Endothelial cell of umbilical vein (primary cell): ENCODE measurements around the gene PARP1. TPM values are rescaled to one million over a fixed set of nuclear protein-coding genes. Genes with fewer than 3 reads are reported as not detected.

Source experiments
- BruUV-seq: library from RNA; stranded (reverse); fragments of 400-500 nt; replicated peaks from 2 replicates; lab custom pipeline; 2021; lab: Mats Ljungman, UMichigan
- CTCF ChIA-PET: fragments of 300-600, 350-600 bp; sonication (Branson Sonifier 250); formaldehyde crosslinking; loops from one replicate; lab custom pipeline; 2021; ENCODE audit warnings: antibody characterized with exemption, inconsistent platforms; lab: Charles Lee
- POLR2A ChIA-PET: fragments of 300-600, 350-600 bp; sonication (Branson Sonifier 250); formaldehyde crosslinking; loops from one replicate; lab custom pipeline; 2021; ENCODE audit warnings: antibody characterized with exemption, inconsistent platforms; lab: Charles Lee
- DNase-seq: peaks from one replicate; pipeline ENCODE4 v3.0.0-alpha.2; 2011; ENCODE audit warnings: low read depth, low spot score
- FAIRE-seq: peaks from 2 replicates; lab custom pipeline; 2011; peaks lifted over from hg19 to GRCh38; lab: Jason Lieb, UNC
- H2AFZ ChIP-seq: 2 replicates; pipeline ENCODE4 v1.6.0; 2012; ENCODE audit warnings: low read depth, low read length, control low read depth, inconsistent platforms
- H3K27ac ChIP-seq: 2 replicates; pipeline ENCODE4 v1.5.1; 2011; ENCODE audit warnings: low read depth, mild to moderate bottlenecking, control low read depth, low read length, moderate library complexity; ENCODE audit not compliant: insufficient read depth
- H3K27me3 ChIP-seq, 2 experiments: 2 replicates each; pipeline versions ENCODE4 v1.6.0 to v1.6.1; 2011; ENCODE audit warnings: low read length in 2 of 2, mixed read lengths in 1 of 2; ENCODE audit not compliant: control insufficient read depth in 2 of 2, insufficient read depth in 2 of 2
- H3K36me3 ChIP-seq, 2 experiments: 2 replicates in 1 of 2; 3 replicates in 1 of 2; pipeline ENCODE4 v1.5.1; 2011; ENCODE audit warnings: low read length in 2 of 2, mild to moderate bottlenecking in 1 of 2, moderate library complexity in 1 of 2; ENCODE audit not compliant: control insufficient read depth in 2 of 2, insufficient read depth in 2 of 2; ENCODE audit errors: extremely low read depth in 1 of 2
- H3K4me1 ChIP-seq: 3 replicates; pipeline ENCODE4 v1.5.1; 2011; ENCODE audit warnings: mild to moderate bottlenecking, low read length; ENCODE audit not compliant: control insufficient read depth, insufficient read depth; ENCODE audit errors: extremely low read depth
- H3K4me2 ChIP-seq: 2 replicates; pipeline ENCODE4 v1.6.1; 2011; ENCODE audit warnings: low read length, control low read depth, mixed read lengths; ENCODE audit not compliant: insufficient read depth
- H3K4me3 ChIP-seq, 3 experiments: fragments of 200-600 bp in 1 of 3; sonication (generic), shearing (Covaris generic) in 1 of 3; replicated peaks in 1 of 3; 2 replicates each; pipeline ENCODE4 v1.5.1; 2011 to 2016; ENCODE audit warnings: control low read depth in 3 of 3, low read length in 3 of 3, mild to moderate bottlenecking in 2 of 3, inconsistent platforms in 1 of 3, low read depth in 1 of 3, moderate library complexity in 1 of 3; ENCODE audit not compliant: insufficient read depth in 1 of 3
- H3K79me2 ChIP-seq: 2 replicates; pipeline ENCODE4 v1.6.0; 2012; ENCODE audit warnings: low read length, inconsistent platforms; ENCODE audit not compliant: control insufficient read depth, insufficient read depth
- H3K9ac ChIP-seq: replicated peaks from 2 replicates; pipeline ENCODE3; 2011; ENCODE audit warnings: low read length, control low read depth; ENCODE audit not compliant: insufficient read depth; ENCODE audit errors: extremely low read depth
- H3K9me1 ChIP-seq: replicated peaks from 3 replicates; pipeline ENCODE4 v1.6.0; 2011; ENCODE audit warnings: mild to moderate bottlenecking, low read length; ENCODE audit not compliant: control insufficient read depth, insufficient read depth; ENCODE audit errors: extremely low read depth
- H3K9me3 ChIP-seq: replicated peaks from 2 replicates; pipeline ENCODE4 v1.5.1; 2012; ENCODE audit warnings: low read length, inconsistent platforms; ENCODE audit not compliant: control insufficient read depth, insufficient read depth
- H4K20me1 ChIP-seq: replicated peaks from 2 replicates; pipeline ENCODE3; 2011; ENCODE audit warnings: mild to moderate bottlenecking, low read length; ENCODE audit not compliant: control insufficient read depth, insufficient read depth; ENCODE audit errors: extremely low read depth
- EZH2 ChIP-seq: IDR thresholded peaks from 2 replicates; pipeline ENCODE4 v1.6.1; 2012; ENCODE audit warnings: borderline replicate concordance, low read depth, mild to moderate bottlenecking, moderate library complexity, low read length, inconsistent platforms; ENCODE audit not compliant: severe bottlenecking
- FOS ChIP-seq: IDR thresholded peaks from 2 replicates; pipeline ENCODE4 v1.6.1; 2011; ENCODE audit warnings: mild to moderate bottlenecking, low read length, moderate library complexity, borderline replicate concordance; ENCODE audit not compliant: insufficient read depth
- GATA2 ChIP-seq: IDR thresholded peaks from 2 replicates; pipeline ENCODE4 v1.7.0; 2011; ENCODE audit warnings: low read depth, mild to moderate bottlenecking, moderate library complexity, mixed read lengths, low read length; ENCODE audit not compliant: insufficient read length, insufficient read depth
- JUN ChIP-seq: IDR thresholded peaks from 2 replicates; pipeline ENCODE4 v1.6.1; 2011; ENCODE audit warnings: borderline replicate concordance, low read depth; ENCODE audit not compliant: insufficient read length, insufficient read depth
- MYC ChIP-seq: IDR thresholded peaks from one replicate; pipeline ENCODE4 v1.6.1; 2011; ENCODE audit warnings: mild to moderate bottlenecking, low read depth, low read length
- POLR2A ChIP-seq: IDR thresholded peaks from 2 replicates; pipeline ENCODE4 v1.6.1; 2012; ENCODE audit warnings: low read depth, mild to moderate bottlenecking, control low read depth, low read length
- POLR2AphosphoS5 ChIP-seq: IDR thresholded peaks from 2 replicates; pipeline ENCODE4 v1.6.1; 2012; ENCODE audit warnings: low read depth, mild to moderate bottlenecking, control low read depth, low read length, moderate library complexity; ENCODE audit not compliant: insufficient read depth
- dilution Hi-C: fragments of 300-500 bp; cut with MboI; formaldehyde crosslinking; loops from one replicate; pipeline ENCODE4 v1.15.0; 2019; ENCODE audit warnings: low sequenced_read_pairs; ENCODE audit not compliant: extremely low pct_ligation_motif_present
- intact Hi-C: fragments of 100-400 bp; cut with micrococcal nuclease; formaldehyde crosslinking; loops from one replicate; pipeline ENCODE4 v1.10.0; 2022
- polyA plus RNA-seq, 4 experiments: library from polyadenylated mRNA; depleted of rRNA in 3 of 4; stranded (reverse) in 3 of 4; unstranded in 1 of 4; fragments of >200 nt; gene quantifications; 2 replicates each; pipeline versions ENCODE4 v1.2.1 to v1.2.3, GENCODE V29; 2011 to 2012; ENCODE audit warnings: missing spikeins in 1 of 4
- total RNA-seq: library from RNA; stranded (reverse); gene quantifications from 2 replicates; pipeline ENCODE4 v1.2.3, GENCODE V29; 2021
- TF ChIP-seq, protein P1 (sequence below), 2 donors: IDR thresholded peaks; 1 replicate in 1 of 2; 2 replicates in 1 of 2; pipeline ENCODE4 v1.5.1; 2011; ENCODE audit warnings: low read length in 2 of 2, mild to moderate bottlenecking in 2 of 2, moderate library complexity in 2 of 2, control low read depth in 1 of 2, inconsistent platforms in 1 of 2, low read depth in 1 of 2; ENCODE audit not compliant: insufficient read depth in 1 of 2; ENCODE audit errors: extremely low read depth in 1 of 2
- TF ChIP-seq, protein P2 (sequence below): IDR thresholded peaks from 2 replicates; pipeline ENCODE4 v1.6.1; 2011; ENCODE audit not compliant: insufficient read depth, insufficient read length

Gene PARP1
- total and polyA plus RNA-seq, 2 donors (not counting 3 experiments of a cell fraction or from before 2014, with no cell fraction given), result 136 to 160 TPM

DNA sequence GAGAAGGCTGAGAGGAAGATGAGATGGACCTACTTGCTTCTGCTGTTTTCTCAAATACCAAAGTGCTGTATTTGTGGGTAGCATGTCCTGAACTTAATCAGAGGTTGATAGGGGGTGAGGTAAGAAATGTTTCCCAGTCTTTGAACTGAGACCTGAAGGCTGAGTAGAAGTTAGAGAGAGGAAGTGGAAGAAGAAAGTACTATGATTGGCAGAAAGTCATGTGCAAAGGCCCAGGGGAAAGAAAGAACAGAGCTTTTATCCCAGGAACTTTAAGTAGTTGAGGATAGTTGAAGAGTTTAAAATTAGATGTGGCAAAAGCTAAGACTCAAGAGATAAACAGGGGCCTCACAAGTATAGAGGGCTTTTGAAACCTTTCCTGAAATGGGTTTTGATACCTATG lies 83.4 kb downstream of the PARP1 start:
- H3K36me3 ChIP-seq, result no peaks in the 10 kb centered on the region
- no peaks in the 10 kb centered on the region for H3K9me1 ChIP-seq
- POLR2A ChIA-PET, result no interaction called here
- H3K9me3 ChIP-seq, result no peaks in the 10 kb centered on the region
- FAIRE-seq (no peak), DNase-seq (no peak)
- CTCF ChIA-PET, result interaction anchor here (1.2 kb wide), 1 partner anchor 9 kb away, joined by 6 read pairs; no protein-coding TSS in a partner anchor
- no peak overlapping the region for H3K9ac ChIP-seq
- dilution Hi-C loops, result no loop called here
- TF ChIP-seq POLR2A (no peak), POLR2AphosphoS5 (no peak), GATA2 (no peak)
- TF ChIP-seq, protein P1, sequence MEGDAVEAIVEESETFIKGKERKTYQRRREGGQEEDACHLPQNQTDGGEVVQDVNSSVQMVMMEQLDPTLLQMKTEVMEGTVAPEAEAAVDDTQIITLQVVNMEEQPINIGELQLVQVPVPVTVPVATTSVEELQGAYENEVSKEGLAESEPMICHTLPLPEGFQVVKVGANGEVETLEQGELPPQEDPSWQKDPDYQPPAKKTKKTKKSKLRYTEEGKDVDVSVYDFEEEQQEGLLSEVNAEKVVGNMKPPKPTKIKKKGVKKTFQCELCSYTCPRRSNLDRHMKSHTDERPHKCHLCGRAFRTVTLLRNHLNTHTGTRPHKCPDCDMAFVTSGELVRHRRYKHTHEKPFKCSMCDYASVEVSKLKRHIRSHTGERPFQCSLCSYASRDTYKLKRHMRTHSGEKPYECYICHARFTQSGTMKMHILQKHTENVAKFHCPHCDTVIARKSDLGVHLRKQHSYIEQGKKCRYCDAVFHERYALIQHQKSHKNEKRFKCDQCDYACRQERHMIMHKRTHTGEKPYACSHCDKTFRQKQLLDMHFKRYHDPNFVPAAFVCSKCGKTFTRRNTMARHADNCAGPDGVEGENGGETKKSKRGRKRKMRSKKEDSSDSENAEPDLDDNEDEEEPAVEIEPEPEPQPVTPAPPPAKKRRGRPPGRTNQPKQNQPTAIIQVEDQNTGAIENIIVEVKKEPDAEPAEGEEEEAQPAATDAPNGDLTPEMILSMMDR (IDR thresholded peaks at IDR 0.05; ENCODE audit: extremely low read depth in 1 of 2, insufficient read depth in 1 of 2, low read depth in 1 of 2, low read length in 2 of 2), result no peak
- H3K27me3 ChIP-seq, result peaks cover 0 to 7% of the 10 kb centered on the region in 2 experiments
- no peak overlapping the region for H2AFZ ChIP-seq
- H4K20me1 ChIP-seq, result no peaks in the 10 kb centered on the region
- no peaks in the 10 kb centered on the region for H3K4me1 ChIP-seq
- H3K4me2 ChIP-seq, result no peak overlapping the region
- no TSS peak for BruUV-seq
- no peaks in the 10 kb centered on the region for H3K79me2 ChIP-seq
- intact Hi-C loops, result no loop called here
- no peak overlapping the region for H3K4me3 ChIP-seq
- H3K27ac ChIP-seq, result no peak overlapping the region

DNA sequence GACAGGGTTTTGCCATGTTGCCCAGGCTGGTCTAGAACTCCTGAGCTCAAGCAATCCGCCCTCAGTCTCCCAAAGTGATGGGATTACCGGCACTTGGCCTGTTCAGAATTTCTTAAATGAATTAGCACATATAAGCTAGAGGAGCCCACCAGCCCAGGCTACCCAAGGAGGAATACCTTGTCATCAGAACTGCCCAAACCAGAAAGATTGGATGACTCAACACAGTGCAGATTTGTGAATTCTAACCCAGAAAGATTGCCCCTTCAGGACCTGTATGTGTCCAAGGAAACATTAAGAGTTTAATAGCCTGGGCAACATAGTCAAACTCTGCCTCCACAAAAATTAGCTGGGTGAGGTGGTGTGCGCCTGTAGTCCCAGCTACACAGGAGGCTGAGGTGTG lies 84.9 kb downstream of the PARP1 start:
- H3K9me3 ChIP-seq, result no peaks in the 10 kb centered on the region
- dilution Hi-C loops (no loop called here), intact Hi-C loops (no loop called here)
- TF ChIP-seq JUN (no peak), POLR2AphosphoS5 (no peak), MYC (no peak), GATA2 (no peak), EZH2 (no peak), POLR2A (no peak), FOS (no peak)
- TF ChIP-seq, protein P1 (IDR thresholded peaks at IDR 0.05; ENCODE audit: extremely low read depth in 1 of 2, insufficient read depth in 1 of 2, low read depth in 1 of 2, low read length in 2 of 2), result no peak
- TF ChIP-seq, protein P2, sequence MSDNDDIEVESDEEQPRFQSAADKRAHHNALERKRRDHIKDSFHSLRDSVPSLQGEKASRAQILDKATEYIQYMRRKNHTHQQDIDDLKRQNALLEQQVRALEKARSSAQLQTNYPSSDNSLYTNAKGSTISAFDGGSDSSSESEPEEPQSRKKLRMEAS, result no peak
- H3K36me3 ChIP-seq, result no peaks in the 10 kb centered on the region
- no peak overlapping the region for H3K4me2 ChIP-seq
- ChIA-PET CTCF (interaction anchor here (1.5 kb wide), 1 partner anchor 198 kb away, joined by 4 read pairs; no protein-coding TSS in a partner anchor), POLR2A (no interaction called here)
- no peak overlapping the region for H3K9ac ChIP-seq
- FAIRE-seq (no peak), DNase-seq (no peak)
- no peaks in the 10 kb centered on the region for H3K9me1 ChIP-seq
- no peak overlapping the region for H2AFZ ChIP-seq
- no peak overlapping the region for H3K4me3 ChIP-seq
- no peak overlapping the region for H3K27ac ChIP-seq
- no peaks in the 10 kb centered on the region for H3K4me1 ChIP-seq
- H3K79me2 ChIP-seq, result no peaks in the 10 kb centered on the region
- no peaks in the 10 kb centered on the region for H4K20me1 ChIP-seq
- H3K27me3 ChIP-seq, result peaks cover 0 to 7% of the 10 kb centered on the region in 2 experiments
- no TSS peak for BruUV-seq
